Measurements from ENCODE around the gene NDRG2. TPM values are rescaled to one million over a fixed set of nuclear protein-coding genes. Genes with fewer than 3 reads are reported as not detected.

Gene NDRG2
- total RNA-seq, 1 donor from 2014 or later: 45.9 TPM

DNA sequence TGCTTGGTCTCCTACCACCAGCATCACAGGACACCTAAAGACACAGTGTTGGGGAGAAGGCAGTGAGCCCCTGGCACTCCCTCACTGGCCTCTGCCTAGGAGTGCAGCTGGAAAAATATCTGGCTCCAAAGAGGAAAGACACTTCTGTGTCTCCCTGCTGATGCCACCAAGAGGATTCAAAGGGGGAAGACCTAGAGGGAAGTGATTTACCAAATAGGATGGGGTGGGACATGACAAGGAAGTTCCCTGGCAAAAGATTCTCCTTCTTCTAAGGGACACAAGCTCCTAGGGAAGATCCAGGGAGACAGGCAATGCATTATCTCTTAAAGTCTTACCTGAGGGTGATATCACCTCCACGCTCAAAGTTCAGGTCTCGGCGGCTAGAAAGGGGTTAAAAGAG is 6.1 kb downstream of the NDRG2 start:
- Mint-ChIP-seq H3K36me3 (ENCODE audit: low read depth, unreplicated experiment) (peaks cover 29% of the 10 kb centered on the region), H3K27me3 (ENCODE audit: unreplicated experiment) (peaks cover 7% of the 10 kb centered on the region), H3K4me3 (ENCODE audit: unreplicated experiment) (no peak overlapping the region), H3K27ac (ENCODE audit: unreplicated experiment) (no peak overlapping the region), H3K4me1 (ENCODE audit: unreplicated experiment) (peaks cover 22% of the 10 kb centered on the region), H3K9me3 (ENCODE audit: unreplicated experiment) (no peaks in the 10 kb centered on the region)
- no peak for DNase-seq (ENCODE audit: low spot score)
- TF ChIP-seq, protein P1, sequence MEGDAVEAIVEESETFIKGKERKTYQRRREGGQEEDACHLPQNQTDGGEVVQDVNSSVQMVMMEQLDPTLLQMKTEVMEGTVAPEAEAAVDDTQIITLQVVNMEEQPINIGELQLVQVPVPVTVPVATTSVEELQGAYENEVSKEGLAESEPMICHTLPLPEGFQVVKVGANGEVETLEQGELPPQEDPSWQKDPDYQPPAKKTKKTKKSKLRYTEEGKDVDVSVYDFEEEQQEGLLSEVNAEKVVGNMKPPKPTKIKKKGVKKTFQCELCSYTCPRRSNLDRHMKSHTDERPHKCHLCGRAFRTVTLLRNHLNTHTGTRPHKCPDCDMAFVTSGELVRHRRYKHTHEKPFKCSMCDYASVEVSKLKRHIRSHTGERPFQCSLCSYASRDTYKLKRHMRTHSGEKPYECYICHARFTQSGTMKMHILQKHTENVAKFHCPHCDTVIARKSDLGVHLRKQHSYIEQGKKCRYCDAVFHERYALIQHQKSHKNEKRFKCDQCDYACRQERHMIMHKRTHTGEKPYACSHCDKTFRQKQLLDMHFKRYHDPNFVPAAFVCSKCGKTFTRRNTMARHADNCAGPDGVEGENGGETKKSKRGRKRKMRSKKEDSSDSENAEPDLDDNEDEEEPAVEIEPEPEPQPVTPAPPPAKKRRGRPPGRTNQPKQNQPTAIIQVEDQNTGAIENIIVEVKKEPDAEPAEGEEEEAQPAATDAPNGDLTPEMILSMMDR (IDR thresholded peaks at IDR 0.05; ENCODE audit: unreplicated experiment): no peak

DNA sequence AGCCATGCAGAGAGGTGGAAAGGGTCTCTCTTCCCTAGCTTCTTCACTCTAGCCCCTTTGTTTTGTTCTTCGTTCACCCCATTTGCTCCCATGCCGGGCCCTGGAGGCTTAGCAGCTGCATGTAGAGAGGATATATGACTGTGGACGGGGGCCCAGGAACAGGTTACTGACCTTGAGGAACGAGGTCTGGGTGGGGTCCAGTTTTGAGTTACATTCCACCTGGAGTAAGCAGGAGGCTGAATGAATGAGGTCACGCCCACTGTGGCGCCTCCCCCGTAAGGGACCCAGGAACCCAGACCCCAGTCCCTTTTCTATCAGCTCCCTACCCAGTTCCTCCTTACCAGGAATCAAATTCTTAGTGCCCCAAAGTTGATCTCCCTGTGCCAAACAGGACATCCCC is 6.6 kb downstream of the NDRG2 start:
- Mint-ChIP-seq H3K4me3 (ENCODE audit: unreplicated experiment) (no peak overlapping the region), H3K27ac (ENCODE audit: unreplicated experiment) (no peak overlapping the region), H3K9me3 (ENCODE audit: unreplicated experiment) (no peaks in the 10 kb centered on the region), H3K27me3 (ENCODE audit: unreplicated experiment) (peaks cover 8% of the 10 kb centered on the region), H3K36me3 (ENCODE audit: low read depth, unreplicated experiment) (peaks cover 29% of the 10 kb centered on the region), H3K4me1 (ENCODE audit: unreplicated experiment) (peaks cover 18% of the 10 kb centered on the region)
- no peak for DNase-seq (ENCODE audit: low spot score)
- TF ChIP-seq, protein P1 (IDR thresholded peaks at IDR 0.05; ENCODE audit: unreplicated experiment): no peak

DNA sequence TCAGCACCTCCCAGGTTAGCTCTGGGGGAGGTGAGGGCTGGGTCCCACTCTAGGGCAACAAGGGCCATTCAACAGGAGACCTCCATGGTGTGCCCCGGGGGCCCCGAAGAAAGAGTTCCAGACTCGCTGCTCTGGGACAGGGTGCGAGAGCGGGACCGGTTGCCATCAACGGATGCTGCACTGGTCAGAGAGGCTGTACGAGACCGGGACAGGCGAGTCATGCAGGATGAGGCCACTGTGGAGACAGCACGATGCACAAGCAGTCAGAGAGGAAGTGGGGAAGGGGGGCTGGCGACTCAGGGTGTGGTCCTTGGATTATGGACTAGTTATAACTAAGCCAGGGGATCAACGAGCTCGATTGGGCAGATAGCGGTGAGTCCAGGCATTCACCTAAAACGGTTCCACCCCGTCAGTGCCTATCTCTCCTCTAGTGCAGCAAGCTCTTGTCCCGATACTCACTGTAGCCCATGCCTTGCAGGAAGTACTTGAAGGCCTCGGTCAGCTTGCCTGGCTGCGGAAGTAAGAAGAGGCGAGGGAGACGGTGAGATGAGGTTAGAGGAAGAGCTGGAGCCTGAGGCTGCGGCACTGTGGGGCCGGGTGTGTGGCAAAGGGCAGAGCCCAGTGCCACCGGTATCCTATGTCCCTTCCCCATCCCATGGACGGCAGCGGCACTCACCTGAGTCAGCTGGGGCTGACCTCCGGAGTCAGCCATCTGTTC is 7.2 kb downstream of the NDRG2 start:
- TF ChIP-seq, protein P1 (IDR thresholded peaks at IDR 0.05; ENCODE audit: unreplicated experiment): no peak
- Mint-ChIP-seq H3K27ac (ENCODE audit: unreplicated experiment) (no peak overlapping the region), H3K4me3 (ENCODE audit: unreplicated experiment) (no peak overlapping the region), H3K4me1 (ENCODE audit: unreplicated experiment) (peaks cover 12% of the 10 kb centered on the region), H3K9me3 (ENCODE audit: unreplicated experiment) (no peaks in the 10 kb centered on the region), H3K27me3 (ENCODE audit: unreplicated experiment) (peaks cover 8% of the 10 kb centered on the region), H3K36me3 (ENCODE audit: low read depth, unreplicated experiment) (peaks cover 25% of the 10 kb centered on the region)
- no peak for DNase-seq (ENCODE audit: low spot score)

DNA sequence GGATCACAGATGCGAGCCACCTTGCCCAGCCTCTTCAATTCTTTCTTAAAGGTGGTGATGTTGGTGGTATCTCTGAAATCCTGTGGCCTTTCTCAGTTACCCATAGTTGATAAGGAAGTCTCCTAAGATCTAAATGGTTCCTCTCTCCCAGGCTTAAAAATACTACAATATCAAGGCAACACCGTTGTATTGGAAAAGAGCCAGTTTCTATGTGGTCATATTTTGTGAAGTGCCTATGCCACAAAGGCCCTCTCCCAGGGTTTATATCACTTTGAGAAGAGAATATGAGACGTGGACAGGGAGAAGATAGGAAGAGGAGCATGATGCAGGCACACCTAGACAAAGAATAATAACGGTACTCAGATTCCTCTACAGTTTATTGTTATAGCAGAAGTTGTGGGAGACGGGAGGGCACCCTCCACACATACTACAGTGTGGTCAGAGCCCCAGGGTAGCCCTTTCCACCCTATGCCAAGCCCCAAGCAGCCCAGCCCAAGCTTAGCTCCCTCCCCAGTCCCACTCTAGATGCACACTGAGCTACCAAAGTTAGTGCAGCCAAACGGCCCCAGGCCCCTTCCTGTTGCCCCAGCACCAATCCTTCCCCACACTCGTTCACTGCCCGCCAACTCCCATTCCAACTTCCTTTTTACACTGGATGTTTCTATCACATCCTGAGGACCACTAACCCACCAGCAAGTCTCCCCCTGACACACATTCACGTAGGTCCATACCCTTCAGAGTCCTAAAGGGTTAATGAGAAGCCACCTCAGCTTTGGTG is 8.3 kb downstream of the NDRG2 start:
- Mint-ChIP-seq H3K9me3 (ENCODE audit: unreplicated experiment) (no peaks in the 10 kb centered on the region), H3K27me3 (ENCODE audit: unreplicated experiment) (peaks cover 11% of the 10 kb centered on the region), H3K27ac (ENCODE audit: unreplicated experiment) (no peak overlapping the region), H3K36me3 (ENCODE audit: low read depth, unreplicated experiment) (peaks cover 16% of the 10 kb centered on the region), H3K4me1 (ENCODE audit: unreplicated experiment) (peaks cover 3% of the 10 kb centered on the region), H3K4me3 (ENCODE audit: unreplicated experiment) (no peak overlapping the region)
- DNase-seq (ENCODE audit: low spot score): no peak
- TF ChIP-seq, protein P1 (IDR thresholded peaks at IDR 0.05; ENCODE audit: unreplicated experiment): no peak

DNA sequence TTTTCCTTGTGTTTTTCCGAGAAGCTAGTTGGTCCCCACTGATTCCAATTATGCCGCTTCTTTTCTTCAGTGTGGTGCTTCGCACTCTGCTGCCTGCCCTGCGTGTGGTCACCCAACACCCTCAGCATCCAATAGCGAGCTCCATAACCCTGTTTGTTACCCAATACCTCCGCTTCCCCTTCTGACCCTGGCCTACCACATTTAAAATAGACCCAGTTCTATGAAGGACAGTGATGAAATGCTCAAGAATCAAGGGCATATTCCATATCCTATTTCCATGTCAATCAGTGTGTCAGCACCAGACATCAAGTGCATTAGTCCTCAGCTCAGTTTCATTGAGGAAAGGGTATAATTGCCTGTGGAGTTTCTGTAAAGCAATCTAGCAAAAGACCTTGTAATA is 9.5 kb downstream of the NDRG2 start:
- peaks cover 11% of the 10 kb centered on the region for H3K27me3 Mint-ChIP-seq (ENCODE audit: unreplicated experiment)
- peaks cover 10% of the 10 kb centered on the region for H3K36me3 Mint-ChIP-seq (ENCODE audit: low read depth, unreplicated experiment)
- no peak overlapping the region for H3K27ac Mint-ChIP-seq (ENCODE audit: unreplicated experiment)
- TF ChIP-seq, protein P1 (IDR thresholded peaks at IDR 0.05; ENCODE audit: unreplicated experiment): no peak
- H3K4me1 Mint-ChIP-seq (ENCODE audit: unreplicated experiment): no peaks in the 10 kb centered on the region
- no peaks in the 10 kb centered on the region for H3K9me3 Mint-ChIP-seq (ENCODE audit: unreplicated experiment)
- DNase-seq (ENCODE audit: low spot score): no peak
- H3K4me3 Mint-ChIP-seq (ENCODE audit: unreplicated experiment): no peak overlapping the region

Data from endothelial cell (in vitro differentiated cells).